ENCODE data around the gene VIPAS39.

GRCh38 chr14:77403768-77404167 lies 53.6 kb downstream of the VIPAS39 start:
- TF ChIP-seq POLR2A (IDR thresholded peaks at IDR 0.05): no peak
- TF ChIP-seq, protein P1, sequence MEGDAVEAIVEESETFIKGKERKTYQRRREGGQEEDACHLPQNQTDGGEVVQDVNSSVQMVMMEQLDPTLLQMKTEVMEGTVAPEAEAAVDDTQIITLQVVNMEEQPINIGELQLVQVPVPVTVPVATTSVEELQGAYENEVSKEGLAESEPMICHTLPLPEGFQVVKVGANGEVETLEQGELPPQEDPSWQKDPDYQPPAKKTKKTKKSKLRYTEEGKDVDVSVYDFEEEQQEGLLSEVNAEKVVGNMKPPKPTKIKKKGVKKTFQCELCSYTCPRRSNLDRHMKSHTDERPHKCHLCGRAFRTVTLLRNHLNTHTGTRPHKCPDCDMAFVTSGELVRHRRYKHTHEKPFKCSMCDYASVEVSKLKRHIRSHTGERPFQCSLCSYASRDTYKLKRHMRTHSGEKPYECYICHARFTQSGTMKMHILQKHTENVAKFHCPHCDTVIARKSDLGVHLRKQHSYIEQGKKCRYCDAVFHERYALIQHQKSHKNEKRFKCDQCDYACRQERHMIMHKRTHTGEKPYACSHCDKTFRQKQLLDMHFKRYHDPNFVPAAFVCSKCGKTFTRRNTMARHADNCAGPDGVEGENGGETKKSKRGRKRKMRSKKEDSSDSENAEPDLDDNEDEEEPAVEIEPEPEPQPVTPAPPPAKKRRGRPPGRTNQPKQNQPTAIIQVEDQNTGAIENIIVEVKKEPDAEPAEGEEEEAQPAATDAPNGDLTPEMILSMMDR (IDR thresholded peaks at IDR 0.05): no peak
